Measurements from ENCODE around the gene NEDD4L. TPM values are rescaled to one million over a fixed set of nuclear protein-coding genes. Genes with fewer than 3 reads are reported as not detected.

NEDD4L gene
- total RNA-seq, 1 experiment from 2014 or later: 57.4 TPM

GRCh38 chr18:58373481-58373880 is 329.5 kb downstream of the NEDD4L start:
- Histone ChIP-seq H3K9me2 (ENCODE audit: insufficient read depth) (no peaks in the 10 kb centered on the region), H2AFZ (no peak overlapping the region), H3F3A (ENCODE audit: insufficient read depth, low read depth) (no peaks in the 10 kb centered on the region; the same call in 1 of the 2 replicates), H4K20me1 (ENCODE audit: insufficient read depth) (no peaks in the 10 kb centered on the region), H3K4me2 (no peak overlapping the region), H3K27me3 (ENCODE audit: insufficient read depth, low read depth) (no peaks in the 10 kb centered on the region), H3K4me1 (replicated peaks; ENCODE audit: insufficient read depth) (no peaks in the 10 kb centered on the region), H3K79me2 (ENCODE audit: low read depth) (no peaks in the 10 kb centered on the region), H3K4me3 (no peak overlapping the region), H3K27ac (no peak overlapping the region), H3K36me3 (ENCODE audit: low read depth) (peaks cover 33% of the 10 kb centered on the region), H3K9me3 (ENCODE audit: insufficient read depth, low read depth) (no peaks in the 10 kb centered on the region)
- TF ChIP-seq EZH2 (IDR thresholded peaks at IDR 0.05; ENCODE audit: low read depth) (no peak), CTCF (conservative IDR thresholded peaks at IDR 0.05) (no peak)
- ChIA-PET POLR2A (ENCODE audit: unreplicated experiment) (no interaction called here), CTCF (no interaction called here)
- no TSS peak for BruUV-seq (replicated peaks)
- DNase-seq: no peak
- intact Hi-C loops (cut with micrococcal nuclease; ENCODE audit: unreplicated experiment): no loop called here

GRCh38 chr18:58375051-58375450 is 331.0 kb downstream of the NEDD4L start:
- no peak for DNase-seq
- Histone ChIP-seq H3K79me2 (ENCODE audit: low read depth) (no peaks in the 10 kb centered on the region), H3K36me3 (ENCODE audit: low read depth) (peaks cover 29% of the 10 kb centered on the region), H3K4me1 (replicated peaks; ENCODE audit: insufficient read depth) (no peaks in the 10 kb centered on the region), H2AFZ (no peak overlapping the region), H3K4me2 (no peak overlapping the region), H3K9me2 (ENCODE audit: insufficient read depth) (no peaks in the 10 kb centered on the region), H3K27me3 (ENCODE audit: insufficient read depth, low read depth) (no peaks in the 10 kb centered on the region), H3K9me3 (ENCODE audit: insufficient read depth, low read depth) (no peaks in the 10 kb centered on the region), H3K4me3 (no peak overlapping the region), H3F3A (ENCODE audit: insufficient read depth, low read depth) (no peaks in the 10 kb centered on the region; the same call in 1 of the 2 replicates), H3K27ac (no peak overlapping the region), H4K20me1 (ENCODE audit: insufficient read depth) (no peaks in the 10 kb centered on the region)
- intact Hi-C loops (cut with micrococcal nuclease; ENCODE audit: unreplicated experiment): no loop called here
- TF ChIP-seq CTCF (conservative IDR thresholded peaks at IDR 0.05) (no peak), EZH2 (IDR thresholded peaks at IDR 0.05; ENCODE audit: low read depth) (no peak)
- BruUV-seq (replicated peaks): no TSS peak
- ChIA-PET CTCF (no interaction called here), POLR2A (ENCODE audit: unreplicated experiment) (no interaction called here)

- no TSS peak for BruUV-seq (replicated peaks)
- no peaks in the 10 kb centered on the region for H3K9me2 ChIP-seq (ENCODE audit: insufficient read depth)
- no peaks in the 10 kb centered on the region for H3K4me1 ChIP-seq (replicated peaks; ENCODE audit: insufficient read depth)
- H2AFZ ChIP-seq: no peak overlapping the region
- H3K27ac ChIP-seq: no peak overlapping the region
- ChIA-PET POLR2A (ENCODE audit: unreplicated experiment) (no interaction called here), CTCF (no interaction called here)
- DNase-seq: no peak
- no peaks in the 10 kb centered on the region; the same call in 1 of the 2 replicates for H3F3A ChIP-seq (ENCODE audit: insufficient read depth, low read depth)
- no peaks in the 10 kb centered on the region; the same call in 1 of the 2 replicates for H4K20me1 ChIP-seq (ENCODE audit: insufficient read depth)
- H3K4me3 ChIP-seq: no peak overlapping the region
- peaks cover 12% of the 10 kb centered on the region for H3K36me3 ChIP-seq (ENCODE audit: low read depth)
- TF ChIP-seq CTCF (conservative IDR thresholded peaks at IDR 0.05) (no peak), EZH2 (IDR thresholded peaks at IDR 0.05; ENCODE audit: low read depth) (no peak)
- intact Hi-C loops (cut with micrococcal nuclease; ENCODE audit: unreplicated experiment): no loop called here
- no peaks in the 10 kb centered on the region for H3K9me3 ChIP-seq (ENCODE audit: insufficient read depth, low read depth)
- H3K4me2 ChIP-seq: no peak overlapping the region
- no peaks in the 10 kb centered on the region for H3K79me2 ChIP-seq (ENCODE audit: low read depth)
- no peaks in the 10 kb centered on the region for H3K27me3 ChIP-seq (ENCODE audit: insufficient read depth, low read depth)
Observed at GRCh38 chr18:58378411-58379379, 334.7 kb downstream of the NEDD4L start.

All from PC-9 (cell line).